Mesendoderm (in vitro differentiated cells): ENCODE results near the gene DENND4A.

Source experiments
- DNase-seq: peaks from one replicate; pipeline ENCODE4 v3.0.0; 2013
- H2AK5ac ChIP-seq: 2 replicates; pipeline ENCODE4 v1.6.1; 2013; ENCODE audit warnings: low read length, inconsistent platforms
- H2BK120ac ChIP-seq: 2 replicates; pipeline ENCODE4 v1.6.1; 2013; ENCODE audit warnings: low read depth, mild to moderate bottlenecking, low read length, moderate library complexity, mixed read lengths
- H2BK15ac ChIP-seq: replicated peaks from 2 replicates; pipeline ENCODE4 v1.6.1; 2013; ENCODE audit warnings: low read depth, mild to moderate bottlenecking, moderate library complexity
- H2BK5ac ChIP-seq: 2 replicates; pipeline ENCODE4 v1.6.1; 2013; ENCODE audit warnings: low read length, inconsistent platforms
- H3K18ac ChIP-seq: 2 replicates; pipeline ENCODE4 v1.6.1; 2013; ENCODE audit warnings: mild to moderate bottlenecking, low read length, mixed read lengths
- H3K23ac ChIP-seq: one replicate; pipeline ENCODE4 v1.6.1; 2013; ENCODE audit warnings: low read length
- H3K27ac ChIP-seq: 2 replicates; pipeline ENCODE4 v1.5.1; 2013; ENCODE audit warnings: low read depth, mild to moderate bottlenecking, inconsistent platforms, low read length, moderate library complexity
- H3K27me3 ChIP-seq: 2 replicates; pipeline ENCODE4 v1.6.1; 2013; ENCODE audit warnings: low read length, control low read depth, mild to moderate bottlenecking, inconsistent platforms; ENCODE audit not compliant: insufficient read depth, poor library complexity
- H3K36me3 ChIP-seq: 2 replicates; pipeline ENCODE4 v1.6.1; 2013; ENCODE audit warnings: low read length, inconsistent platforms; ENCODE audit not compliant: control insufficient read depth, insufficient read depth
- H3K4ac ChIP-seq: one replicate; pipeline ENCODE4 v1.6.1; 2013; ENCODE audit warnings: low read depth, mild to moderate bottlenecking, low read length, moderate library complexity
- H3K4me1 ChIP-seq: 2 replicates; pipeline ENCODE4 v1.6.1; 2013; ENCODE audit warnings: low read depth, low read length, inconsistent platforms; ENCODE audit not compliant: control insufficient read depth
- H3K4me2 ChIP-seq: 2 replicates; pipeline ENCODE4 v1.6.1; 2013; ENCODE audit warnings: low read length
- H3K4me3 ChIP-seq: 2 replicates; pipeline ENCODE4 v1.5.1; 2013; ENCODE audit warnings: mild to moderate bottlenecking, low read length
- H3K56ac ChIP-seq: one replicate; pipeline ENCODE4 v1.6.1; 2013; ENCODE audit warnings: low read length
- H3K79me1 ChIP-seq: 2 replicates; pipeline ENCODE4 v1.6.1; 2013; ENCODE audit warnings: low read length, inconsistent platforms
- H3K79me2 ChIP-seq: 2 replicates; pipeline ENCODE4 v1.6.1; 2013; ENCODE audit warnings: mild to moderate bottlenecking, low read length; ENCODE audit not compliant: control insufficient read depth, insufficient read depth
- H3K9ac ChIP-seq: 2 replicates; pipeline ENCODE4 v1.6.1; 2013; ENCODE audit warnings: low read length, inconsistent platforms
- H4K5ac ChIP-seq: one replicate; pipeline ENCODE4 v1.6.1; 2013; ENCODE audit warnings: low read length
- H4K8ac ChIP-seq: one replicate; pipeline ENCODE4 v1.6.1; 2013; ENCODE audit warnings: low read depth, mild to moderate bottlenecking, control low read depth, low read length, moderate library complexity
- WGBS: extraction: QIAGEN DNeasy Blood & Tissue Kit; methylation state at CpG from one replicate; pipeline ENCODE4 v1.1.7; 2013; ENCODE audit warnings: low lambda C conversion rate, missing lambda C conversion rate; ENCODE audit not compliant: insufficient coverage; ENCODE audit errors: extremely low coverage; 5-methylcytosine and 5-hydroxymethylcytosine counted together

The DENND4A gene

DNA sequence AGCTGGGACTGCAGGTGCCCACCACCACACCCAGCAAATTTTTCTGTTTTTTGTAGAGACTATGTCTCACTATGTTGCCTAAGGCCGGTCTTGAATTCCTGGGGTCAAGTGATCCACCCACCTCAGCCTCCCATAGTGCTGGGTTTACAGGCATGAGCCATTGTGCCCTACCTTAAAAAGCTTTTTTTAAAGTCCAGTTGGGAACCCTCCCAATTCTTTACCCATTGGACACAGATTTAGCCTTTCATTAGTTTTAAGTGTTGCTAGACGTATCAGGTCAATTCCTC, 1.7 kb upstream of the DENND4A start:
- no CpG with 5 or more reads among the region's 2 CpGs for WGBS
- H3K4me1 ChIP-seq = peaks cover 3% of the 10 kb centered on the region
- H3K27ac ChIP-seq = no peak overlapping the region
- no peak overlapping the region for H2BK15ac ChIP-seq
- no peak overlapping the region for H4K8ac ChIP-seq
- no peak overlapping the region for H4K5ac ChIP-seq
- no peak overlapping the region for H3K9ac ChIP-seq
- H3K4ac ChIP-seq = no peak overlapping the region
- no peak for DNase-seq
- no peaks in the 10 kb centered on the region for H3K79me1 ChIP-seq
- H3K4me2 ChIP-seq = no peak overlapping the region
- H3K27me3 ChIP-seq = no peaks in the 10 kb centered on the region
- no peak overlapping the region for H2BK120ac ChIP-seq
- no peak overlapping the region for H2BK5ac ChIP-seq
- H3K4me3 ChIP-seq = no peak overlapping the region
- no peak overlapping the region for H3K18ac ChIP-seq
- H3K79me2 ChIP-seq = no peaks in the 10 kb centered on the region
- no peak overlapping the region for H3K56ac ChIP-seq
- no peaks in the 10 kb centered on the region for H3K36me3 ChIP-seq
- H3K23ac ChIP-seq = no peak overlapping the region
- no peak overlapping the region for H2AK5ac ChIP-seq

DNA sequence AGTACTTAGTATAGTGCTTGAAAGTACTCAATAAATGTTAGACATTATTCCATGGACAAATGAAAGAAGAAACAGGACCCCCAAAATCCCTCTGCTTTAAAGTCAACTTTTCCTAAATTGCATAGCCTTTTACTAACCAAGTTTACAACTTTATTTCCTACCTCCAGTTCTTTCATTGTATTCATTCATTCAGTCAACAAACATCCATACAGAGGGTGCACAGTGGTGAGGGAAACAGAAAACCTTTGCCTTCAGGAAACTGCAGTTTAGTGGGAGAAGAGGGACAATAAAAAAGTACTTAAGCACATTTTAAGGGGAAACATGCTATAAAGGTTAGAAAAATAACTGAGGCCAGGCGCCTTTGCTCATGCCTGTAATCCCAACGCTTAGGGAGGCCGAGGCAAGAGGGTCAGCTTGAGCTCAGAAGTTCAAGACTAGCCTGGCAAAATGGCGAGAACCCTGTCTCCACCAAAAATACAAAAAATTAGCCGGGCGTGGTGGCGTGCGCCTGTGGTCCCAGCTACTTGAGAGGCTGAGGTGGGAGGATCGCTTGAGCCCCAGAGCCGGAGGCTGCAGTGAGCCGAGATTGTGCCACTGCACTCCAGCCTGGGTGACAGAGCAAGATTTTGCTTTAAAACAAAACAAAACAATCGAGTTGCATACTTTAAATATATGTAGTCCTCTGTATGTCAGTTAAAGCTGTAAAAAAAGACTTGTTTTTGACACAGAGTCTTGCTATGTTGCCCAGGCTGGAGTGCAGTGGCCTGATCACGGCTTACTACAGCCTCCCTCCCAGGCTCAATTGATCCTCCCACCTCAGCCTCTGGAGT, 1.1 kb upstream of the DENND4A start:
- no peak for DNase-seq
- no peaks in the 10 kb centered on the region for H3K79me1 ChIP-seq
- H3K56ac ChIP-seq = no peak overlapping the region
- H4K8ac ChIP-seq = no peak overlapping the region
- no CpG with 5 or more reads among the region's 13 CpGs for WGBS
- H2BK120ac ChIP-seq = no peak overlapping the region
- H3K4ac ChIP-seq = no peak overlapping the region
- no peak overlapping the region for H2BK15ac ChIP-seq
- H3K27ac ChIP-seq = no peak overlapping the region
- H3K9ac ChIP-seq = peak overlapping the region; percentile 92
- H3K18ac ChIP-seq = no peak overlapping the region
- H3K4me3 ChIP-seq = no peak overlapping the region
- H2BK5ac ChIP-seq = no peak overlapping the region
- no peaks in the 10 kb centered on the region for H3K36me3 ChIP-seq
- H3K27me3 ChIP-seq = no peaks in the 10 kb centered on the region
- no peak overlapping the region for H2AK5ac ChIP-seq
- H3K23ac ChIP-seq = no peak overlapping the region
- H3K79me2 ChIP-seq = no peaks in the 10 kb centered on the region
- peaks cover 3% of the 10 kb centered on the region for H3K4me1 ChIP-seq
- no peak overlapping the region for H4K5ac ChIP-seq
- H3K4me2 ChIP-seq = peak overlapping the region; percentile 88

DNA sequence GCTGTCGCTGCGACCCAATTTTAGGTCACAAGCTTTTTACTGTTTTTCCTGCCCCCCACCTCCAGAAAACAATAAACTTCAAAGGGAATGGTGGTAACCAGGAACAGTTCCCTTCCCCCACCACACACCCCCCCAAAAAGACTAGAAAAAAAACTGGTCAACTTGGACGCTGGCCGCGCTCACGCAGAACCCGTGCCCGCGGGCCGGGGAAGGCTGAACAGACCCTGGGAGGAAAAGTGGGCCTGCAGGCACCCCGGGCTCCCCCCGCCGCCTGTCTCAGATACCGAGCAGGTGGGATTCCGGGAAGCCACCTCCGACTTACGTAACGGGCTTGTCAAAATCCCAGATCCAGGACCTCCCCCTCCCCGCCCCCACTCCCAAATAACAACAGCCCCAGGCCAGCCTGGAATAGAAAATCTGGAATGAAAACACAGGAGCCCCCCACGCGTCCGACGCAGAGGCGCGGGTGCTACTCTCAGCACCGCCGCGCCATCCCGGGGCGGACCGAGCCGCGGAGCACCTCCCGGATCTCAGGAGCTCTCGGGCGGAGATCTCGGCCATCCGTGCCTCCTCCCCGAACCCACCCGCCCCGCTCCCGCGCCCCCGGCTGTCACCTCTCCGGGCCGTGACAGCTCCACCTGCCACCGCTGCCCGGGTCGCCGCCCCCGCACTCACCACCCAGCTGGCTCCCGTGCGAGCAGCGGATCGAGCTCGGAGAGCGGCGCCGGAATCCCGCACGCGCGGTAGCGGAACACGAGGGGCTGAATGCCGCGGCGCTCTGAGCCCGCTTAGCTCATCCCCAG, 557 bp downstream of the DENND4A start:
- peak overlapping the region; percentile 89 for H3K4me2 ChIP-seq
- no peak overlapping the region for H2BK5ac ChIP-seq
- DNase-seq = peak; percentile 75
- no peak overlapping the region for H2BK15ac ChIP-seq
- peak overlapping the region; percentile 60 for H3K9ac ChIP-seq
- no peak overlapping the region for H2AK5ac ChIP-seq
- H3K36me3 ChIP-seq = no peaks in the 10 kb centered on the region
- no peak overlapping the region for H3K23ac ChIP-seq
- H3K18ac ChIP-seq = no peak overlapping the region
- H3K56ac ChIP-seq = peak overlapping the region; percentile 69
- WGBS = no CpG with 5 or more reads among the region's 69 CpGs
- no peak overlapping the region for H3K4ac ChIP-seq
- peak overlapping the region; percentile 75 for H3K4me3 ChIP-seq
- H4K5ac ChIP-seq = no peak overlapping the region
- no peaks in the 10 kb centered on the region for H3K27me3 ChIP-seq
- no peaks in the 10 kb centered on the region for H3K79me1 ChIP-seq
- peak overlapping the region; percentile 62 for H3K27ac ChIP-seq
- H4K8ac ChIP-seq = no peak overlapping the region
- no peak overlapping the region for H2BK120ac ChIP-seq
- H3K79me2 ChIP-seq = no peaks in the 10 kb centered on the region
- peaks cover 3% of the 10 kb centered on the region for H3K4me1 ChIP-seq

DNA sequence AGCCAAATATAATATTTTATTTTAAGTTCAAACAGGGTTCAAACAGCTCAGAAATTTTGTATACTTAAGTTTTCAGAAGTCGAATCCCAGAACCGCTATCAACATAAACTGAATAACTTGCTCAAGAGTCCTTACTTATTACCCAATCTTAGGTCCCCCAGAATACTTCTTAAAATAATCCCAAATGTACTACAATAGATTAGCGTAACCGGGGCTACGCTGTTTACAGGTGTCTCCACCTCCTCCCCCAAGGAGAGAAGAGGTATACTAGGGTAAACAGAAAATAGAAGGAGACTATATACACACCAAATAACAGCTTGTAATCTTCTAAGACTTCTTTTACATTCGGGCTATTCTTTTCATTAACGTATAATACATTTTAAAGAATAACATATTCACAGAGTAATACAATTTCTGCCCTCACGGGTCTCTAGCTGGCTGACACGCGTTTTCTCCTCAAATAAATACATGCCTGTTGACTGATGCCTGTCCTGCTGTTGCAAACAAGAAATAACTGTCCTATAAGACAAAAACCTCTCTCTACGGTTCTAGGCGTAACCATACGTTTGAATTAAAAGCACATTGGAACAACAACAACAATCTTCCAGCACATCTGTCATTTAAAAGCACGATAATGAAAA, 1.3 kb downstream of the DENND4A start:
- no peak overlapping the region for H4K8ac ChIP-seq
- H3K23ac ChIP-seq = no peak overlapping the region
- no peak overlapping the region for H2BK5ac ChIP-seq
- no peak overlapping the region for H3K27ac ChIP-seq
- peaks cover 3% of the 10 kb centered on the region for H3K4me1 ChIP-seq
- H3K18ac ChIP-seq = no peak overlapping the region
- H3K4me2 ChIP-seq = peak overlapping the region; percentile 89
- H2AK5ac ChIP-seq = no peak overlapping the region
- no peaks in the 10 kb centered on the region for H3K79me2 ChIP-seq
- no peaks in the 10 kb centered on the region for H3K79me1 ChIP-seq
- peak overlapping the region; percentile 60 for H3K9ac ChIP-seq
- H2BK15ac ChIP-seq = no peak overlapping the region
- DNase-seq = no peak
- H2BK120ac ChIP-seq = no peak overlapping the region
- WGBS = no CpG with 5 or more reads among the region's 14 CpGs
- H3K27me3 ChIP-seq = no peaks in the 10 kb centered on the region
- H3K36me3 ChIP-seq = no peaks in the 10 kb centered on the region
- H3K4me3 ChIP-seq = peak overlapping the region; percentile 75
- no peak overlapping the region for H4K5ac ChIP-seq
- no peak overlapping the region for H3K4ac ChIP-seq
- H3K56ac ChIP-seq = peak overlapping the region; percentile 25

DNA sequence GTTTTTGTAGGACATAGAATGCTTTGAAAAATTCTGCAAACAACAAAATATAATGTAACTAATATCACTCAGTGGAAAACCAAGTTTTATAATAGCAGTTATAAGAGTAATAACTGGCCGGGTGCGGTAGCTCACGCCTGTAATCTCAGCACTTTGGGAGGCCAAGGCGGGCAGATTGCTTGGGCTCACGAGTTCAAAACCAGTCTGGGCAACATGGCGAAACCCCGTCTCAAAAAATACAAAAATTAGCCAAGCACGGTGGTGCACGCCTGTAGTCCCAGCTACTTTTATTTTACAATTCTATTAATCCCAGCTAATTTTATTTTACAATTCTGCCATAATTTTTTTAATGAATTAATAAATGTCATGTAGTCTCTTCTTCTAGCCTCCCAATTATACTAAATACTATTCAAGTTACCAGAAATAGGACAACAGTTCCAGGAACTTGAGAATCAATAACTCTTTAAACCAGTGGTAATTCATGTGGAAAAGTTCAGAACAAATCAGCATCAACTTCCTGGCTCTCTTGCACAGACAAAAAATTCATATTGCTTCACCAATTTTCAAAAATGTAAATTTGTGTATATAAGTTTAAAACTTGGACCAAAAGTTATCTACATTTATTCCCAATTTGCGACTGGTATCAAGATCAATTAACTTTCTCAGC, 2.2 kb downstream of the DENND4A start:
- Histone ChIP-seq H3K27me3 (no peaks in the 10 kb centered on the region), H2BK5ac (no peak overlapping the region), H4K8ac (no peak overlapping the region), H2BK120ac (no peak overlapping the region), H3K36me3 (no peaks in the 10 kb centered on the region), H3K4ac (no peak overlapping the region), H3K9ac (no peak overlapping the region), H3K18ac (no peak overlapping the region), H3K27ac (no peak overlapping the region), H3K4me3 (no peak overlapping the region), H4K5ac (no peak overlapping the region), H3K79me1 (no peaks in the 10 kb centered on the region), H3K56ac (no peak overlapping the region), H3K4me1 (peaks cover 3% of the 10 kb centered on the region), H3K23ac (no peak overlapping the region), H2AK5ac (no peak overlapping the region), H3K79me2 (no peaks in the 10 kb centered on the region), H2BK15ac (no peak overlapping the region), H3K4me2 (no peak overlapping the region)
- no peak for DNase-seq
- no CpG with 5 or more reads among the region's 10 CpGs for WGBS
